ENCODE data around the gene NEDD4.
A peak's percentile ranks its signal among the peaks of the same experiment; 100 is the strongest.
"Not testable (repeated sequence)": the region's sequence is repeated elsewhere in the genome, so short reads cannot be mapped to it uniquely, and the experiment has no call there.

The NEDD4 gene

DNA sequence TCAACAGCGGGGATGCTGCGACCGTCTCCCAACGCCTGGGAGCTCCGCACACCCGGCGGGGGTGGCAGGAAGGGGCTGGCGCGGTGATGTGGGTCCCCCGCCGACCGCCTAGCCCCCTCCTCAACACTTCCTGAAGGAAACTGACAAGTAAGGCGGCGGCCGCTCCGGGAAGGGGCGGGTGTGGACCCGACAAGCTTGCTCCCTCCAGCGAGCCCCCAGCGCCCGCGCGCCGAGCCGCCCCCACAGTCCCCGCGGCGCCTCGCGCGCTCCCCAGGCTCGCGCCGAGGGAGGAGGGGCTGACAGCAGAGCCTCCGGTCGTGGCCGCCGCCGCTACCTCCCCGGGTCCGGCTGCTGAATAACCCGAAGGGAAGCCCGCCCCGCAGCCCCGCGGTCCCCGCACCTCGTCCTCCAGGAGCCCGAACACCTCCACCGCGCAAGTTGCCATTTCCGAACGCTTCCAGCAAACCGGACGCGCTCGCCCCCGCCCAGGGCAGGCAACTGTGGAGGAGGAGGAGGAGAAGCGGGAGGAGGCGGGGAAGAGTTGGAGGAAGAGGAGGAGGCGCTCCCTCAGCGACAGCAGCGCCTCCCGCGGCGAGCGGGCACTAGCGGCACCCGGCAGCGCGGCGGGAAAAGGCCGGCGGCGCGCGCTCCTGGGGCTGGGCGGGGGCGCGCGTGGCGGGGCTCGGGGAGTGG is at the start of gene NEDD4:
TSS of gene NEDD4 (minus strand) at position 502 of the 693 bp plus-strand sequence. CDS start at position 445, 57 bp downstream.
- peak; percentile 94 for DNase-seq

DNA sequence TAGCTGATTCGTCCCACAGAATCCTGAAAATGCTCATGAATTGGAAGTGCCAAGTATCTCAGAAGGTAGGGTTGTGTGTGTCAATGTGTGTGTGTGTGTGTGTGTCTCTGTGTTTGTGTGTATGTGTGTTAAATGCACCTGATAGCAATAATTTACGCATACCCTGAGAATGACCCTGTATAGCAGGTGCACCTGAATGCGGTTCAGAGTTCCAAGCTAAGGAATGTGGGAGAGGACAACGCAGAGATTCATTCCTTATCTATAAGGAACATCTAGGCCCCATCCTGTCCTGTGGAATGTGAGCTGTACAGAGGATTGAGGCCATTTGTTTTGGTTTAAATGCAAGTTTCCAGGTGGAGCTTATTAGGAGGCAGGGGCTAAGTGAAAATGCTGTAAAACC is 49.1 kb upstream of the NEDD4 start:
- DNase-seq: no peak

DNA sequence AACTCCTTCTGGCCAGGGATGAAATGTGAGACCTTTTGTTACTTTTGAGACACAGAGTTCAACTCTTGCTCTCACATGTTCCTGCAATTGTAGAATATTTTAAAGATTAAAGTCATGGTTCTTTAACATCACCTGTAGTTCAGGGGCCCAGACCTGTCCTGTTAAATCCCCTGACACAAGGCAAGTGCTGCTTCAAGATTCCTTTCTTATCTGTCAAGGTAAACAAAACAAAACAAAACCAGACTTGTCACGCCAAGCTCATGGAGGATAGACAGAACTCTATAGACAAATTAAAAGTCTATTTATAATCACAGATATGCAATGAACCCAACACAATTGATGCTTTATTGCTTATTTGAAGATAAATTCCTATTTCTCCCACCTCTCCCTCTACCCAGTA is 48.6 kb upstream of the NEDD4 start:
- DNase-seq: no peak

DNA sequence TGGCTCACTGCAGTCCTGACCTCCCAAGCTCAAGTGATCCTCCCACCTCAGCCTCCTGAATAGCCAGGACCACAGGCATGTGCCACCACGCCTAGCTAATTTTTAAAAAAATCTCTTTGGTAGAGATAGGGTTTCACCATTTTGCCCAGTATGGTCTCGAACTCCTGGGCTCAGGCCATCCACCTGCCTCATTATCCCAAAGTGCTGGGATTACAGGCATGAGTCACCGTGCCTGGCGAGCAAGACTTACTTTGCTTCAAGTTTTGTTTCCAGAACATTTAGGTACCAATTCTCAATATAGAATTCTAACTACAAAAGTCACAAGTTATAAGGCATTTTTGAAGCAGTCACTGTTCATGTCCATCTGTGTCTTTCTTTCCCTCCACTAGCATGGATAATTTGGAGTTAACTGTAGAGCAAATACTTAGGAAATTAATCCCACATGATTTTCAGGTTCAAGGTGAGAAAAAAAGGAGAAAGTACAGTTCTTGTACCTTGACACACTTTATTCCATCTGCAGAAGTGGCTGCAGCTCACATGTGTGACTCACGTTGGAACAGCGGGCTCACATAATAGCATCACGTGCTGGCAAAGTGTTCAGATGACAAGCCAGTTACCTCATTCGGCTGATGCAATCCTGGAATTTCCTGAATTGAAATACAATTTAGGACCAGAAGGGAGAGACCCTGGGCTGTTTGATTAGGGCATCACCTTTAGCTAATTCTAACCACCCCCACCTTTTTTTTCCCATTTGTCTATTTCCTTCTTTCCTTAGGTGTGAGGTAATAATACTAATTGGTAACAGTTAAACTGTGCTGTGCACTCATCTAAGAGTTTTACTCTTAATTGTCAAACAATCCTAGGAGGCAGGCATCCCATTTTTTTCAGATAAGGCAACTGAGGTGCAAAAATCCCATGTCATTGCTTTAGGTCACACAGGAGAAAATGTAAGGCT is 46.9 kb upstream of the NEDD4 start:
- DNase-seq: peak; percentile 74

DNA sequence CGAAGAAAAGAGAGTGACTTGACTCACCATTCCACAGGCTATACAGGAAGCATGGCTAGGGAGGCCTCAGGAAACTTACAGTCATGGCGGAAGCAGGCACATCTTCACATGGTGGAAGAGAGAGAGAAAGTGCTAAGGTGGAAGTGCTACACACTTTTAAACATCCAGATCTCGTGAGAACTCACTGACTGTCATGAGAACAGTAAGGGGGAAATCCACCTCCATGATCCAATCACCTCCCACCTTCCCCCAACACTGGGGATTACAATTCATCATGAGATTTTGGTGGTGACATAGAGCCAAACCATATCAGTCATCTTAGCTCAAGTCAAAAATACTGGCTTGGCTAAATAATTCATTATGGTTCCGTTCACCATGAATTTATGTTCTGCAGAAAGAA is 45.3 kb upstream of the NEDD4 start:
- no peak for DNase-seq

DNA sequence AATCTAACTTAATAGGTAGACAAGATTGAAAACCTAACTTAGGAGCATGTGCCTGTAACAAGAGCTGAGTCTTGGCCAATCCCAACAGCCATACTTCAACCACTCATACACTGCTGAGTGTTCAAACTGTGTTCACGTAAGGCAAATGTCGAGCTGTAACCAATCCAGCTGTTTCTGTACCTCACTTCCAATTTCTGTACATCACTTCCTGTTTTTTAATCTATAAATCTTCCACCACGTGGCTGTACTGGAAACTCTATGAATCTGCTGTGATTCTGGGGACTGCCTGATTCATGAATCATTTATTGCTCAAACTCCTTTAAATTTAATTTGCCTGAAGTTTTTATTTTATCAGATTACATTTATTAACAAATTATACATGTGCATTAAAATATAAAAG is 44.6 kb upstream of the NEDD4 start:
- no peak for DNase-seq

DNA sequence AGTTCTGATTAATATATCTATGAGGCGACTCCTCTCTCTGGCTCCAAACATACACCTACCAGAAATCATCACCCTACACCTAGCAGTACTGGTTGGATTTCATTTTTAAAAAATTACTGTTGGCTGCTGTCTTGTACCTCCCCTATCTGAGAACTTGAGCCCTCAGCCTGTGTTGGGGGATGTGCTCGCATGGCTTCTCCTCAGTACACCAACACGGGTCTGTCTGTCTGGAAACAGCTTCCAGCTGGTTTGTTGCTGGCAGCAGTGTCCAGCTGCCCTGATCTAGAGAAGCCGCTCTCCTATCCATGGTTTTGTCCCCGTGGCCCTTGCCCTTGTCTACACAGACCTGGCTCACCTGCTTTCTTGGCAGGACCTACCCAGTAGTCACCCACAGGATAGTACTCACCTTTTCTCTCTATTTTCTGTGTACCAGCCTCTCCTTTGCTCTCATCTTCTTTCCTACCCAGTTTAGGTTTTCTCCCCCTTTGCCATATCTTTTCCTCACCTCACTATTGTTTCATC is 43.2 kb upstream of the NEDD4 start:
- DNase-seq: no peak

DNA sequence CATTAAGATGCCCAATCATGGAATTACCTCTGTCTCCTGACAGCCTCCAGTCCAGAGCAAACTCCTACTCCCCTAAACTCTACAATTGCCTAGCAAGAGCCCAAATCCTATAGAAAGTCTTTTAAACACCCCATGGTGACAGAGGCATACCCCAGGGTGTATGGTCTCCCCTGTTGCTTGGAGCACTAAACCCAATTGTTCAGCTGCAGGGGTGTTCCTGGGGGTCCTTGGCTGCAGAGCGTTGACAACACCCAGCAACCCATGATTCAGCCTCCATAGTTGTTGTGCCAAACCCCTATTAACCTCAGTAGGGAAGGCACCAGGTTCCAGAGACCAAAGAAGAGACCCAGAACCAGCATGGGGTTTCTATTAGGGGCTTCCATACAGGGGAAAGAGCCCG is 41.8 kb upstream of the NEDD4 start:
- DNase-seq: no peak

DNA sequence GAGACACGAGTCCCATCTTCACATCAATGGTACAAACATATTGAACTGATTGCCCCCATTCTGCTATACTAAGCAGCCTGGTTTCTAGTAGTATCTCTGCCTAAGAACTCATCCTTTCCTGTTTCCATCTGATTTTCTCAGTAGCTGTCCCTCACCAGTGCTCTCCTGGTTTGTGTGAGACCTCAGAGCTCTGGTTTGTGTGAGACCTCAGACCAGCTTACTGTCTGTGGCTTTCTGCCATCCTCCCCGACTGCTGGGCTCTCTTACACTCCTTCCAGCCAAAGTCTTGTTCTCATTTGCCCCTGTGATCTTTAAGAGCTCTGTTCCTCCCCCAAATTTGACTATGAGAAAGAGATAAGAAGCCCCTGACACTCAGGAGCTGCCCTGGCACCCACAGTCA is 41.1 kb upstream of the NEDD4 start:
- DNase-seq: no peak

DNA sequence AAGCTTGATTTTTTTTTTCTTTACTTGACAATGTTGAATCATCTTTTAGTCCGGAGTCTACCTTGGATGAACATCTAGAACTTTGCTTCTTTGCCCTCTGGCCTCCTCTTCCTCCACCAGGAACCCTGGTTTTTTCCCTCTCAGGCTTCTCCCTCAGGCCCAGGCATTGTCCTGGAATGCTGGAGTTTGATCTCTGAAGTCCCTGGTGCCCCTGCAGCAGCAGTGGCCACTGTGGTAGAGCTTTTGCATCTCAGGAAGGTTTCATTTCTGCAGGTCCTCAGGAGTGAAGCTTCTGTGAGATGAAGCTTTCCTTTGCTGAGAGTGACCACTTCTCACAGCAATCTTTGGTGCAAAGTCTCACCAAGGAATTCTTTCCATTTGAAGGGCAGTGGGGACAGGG is 39.0 kb upstream of the NEDD4 start:
- no peak for DNase-seq

DNA sequence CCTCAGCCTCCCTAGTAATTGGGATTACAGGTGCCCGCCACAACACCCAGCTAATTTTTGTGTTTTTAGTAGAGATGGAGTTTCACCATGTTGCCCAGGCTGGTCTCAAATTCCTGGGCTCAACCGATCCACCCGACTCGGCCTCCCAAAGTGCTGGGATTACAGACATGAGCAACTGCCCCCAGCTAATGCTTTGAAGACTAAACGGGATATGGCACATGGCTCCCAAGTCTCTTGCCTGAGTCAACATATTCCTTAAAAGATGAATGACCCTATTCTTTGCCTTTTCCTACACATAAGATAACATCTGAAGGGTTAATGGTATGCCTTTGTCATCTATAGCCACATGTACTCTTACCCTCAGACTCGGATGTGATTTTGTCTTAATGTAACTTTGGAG is 38.4 kb upstream of the NEDD4 start:
- DNase-seq: no peak

DNA sequence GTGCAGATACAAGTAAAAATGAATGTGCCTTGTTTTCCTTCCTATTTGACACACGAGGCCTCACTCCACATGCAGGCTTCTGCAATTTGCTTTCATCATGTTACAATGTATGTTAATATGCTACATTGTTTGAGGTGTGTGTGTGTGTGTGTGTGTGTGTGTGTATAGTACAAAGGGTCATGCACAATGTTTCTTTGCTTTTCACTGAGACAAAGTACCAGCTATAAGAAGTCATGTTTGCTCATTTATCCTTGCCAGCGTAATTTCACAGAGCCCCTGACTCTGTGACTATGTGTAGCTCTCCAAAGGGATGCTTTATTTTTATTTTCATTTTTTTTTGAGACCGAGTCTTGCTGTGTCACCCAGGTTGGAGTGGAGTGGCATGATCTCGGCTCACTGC is 38.0 kb upstream of the NEDD4 start:
- no peak for DNase-seq

DNA sequence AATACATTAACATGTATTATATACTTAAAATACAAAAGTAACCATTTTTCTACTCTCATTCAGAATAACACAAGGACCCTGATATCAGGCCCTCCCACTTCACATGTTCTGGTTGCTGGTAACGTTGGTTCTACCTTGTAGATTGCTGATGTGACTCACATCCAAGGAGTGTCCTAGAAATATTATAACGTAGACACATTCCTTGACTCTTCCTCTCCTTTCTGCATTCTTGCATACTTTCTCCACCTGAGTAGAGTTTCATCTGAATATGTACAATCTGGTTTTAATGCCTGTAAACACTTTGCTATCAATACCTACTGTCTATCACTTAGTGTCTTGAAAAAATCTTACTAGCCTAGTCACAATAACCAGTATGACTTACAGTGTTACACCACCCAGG is 35.0 kb upstream of the NEDD4 start:
- no peak for DNase-seq

DNA sequence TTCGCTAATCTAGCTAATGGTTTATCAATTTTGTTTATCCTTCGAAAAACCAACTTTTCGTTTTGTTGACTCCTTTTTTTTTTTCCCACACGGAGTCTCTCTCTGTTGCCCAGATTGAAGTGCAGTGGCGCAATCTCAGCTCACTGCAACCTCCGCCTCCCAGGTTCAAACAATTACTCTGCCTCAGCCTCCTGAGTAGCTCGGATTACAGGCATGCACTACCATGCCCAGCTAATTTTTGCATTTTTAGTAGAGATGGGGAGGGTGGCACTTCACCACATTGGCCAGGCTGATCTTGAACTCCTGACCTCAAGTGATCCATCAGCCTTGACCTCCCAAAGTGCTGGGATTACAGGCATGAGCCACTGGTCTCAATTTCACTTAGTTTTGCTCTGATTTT is 29.7 kb upstream of the NEDD4 start:
- not testable (repeated sequence) for DNase-seq

DNA sequence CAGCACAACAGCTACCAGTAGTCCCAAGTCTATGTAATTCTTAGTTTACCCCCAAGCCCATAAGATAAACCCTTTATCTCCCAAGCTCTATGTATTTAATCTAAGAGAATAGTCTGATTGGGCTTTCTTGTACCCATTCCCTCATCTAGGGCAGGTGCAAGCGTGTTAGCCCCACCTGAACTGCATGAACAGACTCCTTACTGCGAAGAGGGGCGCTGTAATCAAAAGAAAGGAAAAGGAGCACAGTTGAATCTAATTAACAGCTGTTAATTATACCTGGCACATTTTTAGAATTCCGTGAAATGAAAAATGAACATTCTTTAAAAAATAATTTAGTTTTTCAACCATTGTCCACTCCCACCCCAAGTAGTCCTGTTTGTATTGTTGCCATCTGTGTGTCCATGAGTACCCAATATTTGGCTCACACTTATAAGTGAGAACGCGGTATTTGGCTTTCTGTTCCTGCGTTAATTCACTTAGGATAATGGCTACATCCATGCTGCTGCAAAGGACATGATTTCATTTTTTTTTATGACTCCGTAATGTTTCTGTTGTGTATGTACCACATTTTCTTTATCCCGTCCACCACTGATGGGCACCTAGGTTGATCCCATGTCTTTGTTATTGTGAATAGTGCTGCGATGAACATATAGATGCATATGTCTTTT is 26.5 kb upstream of the NEDD4 start:
- no peak for DNase-seq

DNA sequence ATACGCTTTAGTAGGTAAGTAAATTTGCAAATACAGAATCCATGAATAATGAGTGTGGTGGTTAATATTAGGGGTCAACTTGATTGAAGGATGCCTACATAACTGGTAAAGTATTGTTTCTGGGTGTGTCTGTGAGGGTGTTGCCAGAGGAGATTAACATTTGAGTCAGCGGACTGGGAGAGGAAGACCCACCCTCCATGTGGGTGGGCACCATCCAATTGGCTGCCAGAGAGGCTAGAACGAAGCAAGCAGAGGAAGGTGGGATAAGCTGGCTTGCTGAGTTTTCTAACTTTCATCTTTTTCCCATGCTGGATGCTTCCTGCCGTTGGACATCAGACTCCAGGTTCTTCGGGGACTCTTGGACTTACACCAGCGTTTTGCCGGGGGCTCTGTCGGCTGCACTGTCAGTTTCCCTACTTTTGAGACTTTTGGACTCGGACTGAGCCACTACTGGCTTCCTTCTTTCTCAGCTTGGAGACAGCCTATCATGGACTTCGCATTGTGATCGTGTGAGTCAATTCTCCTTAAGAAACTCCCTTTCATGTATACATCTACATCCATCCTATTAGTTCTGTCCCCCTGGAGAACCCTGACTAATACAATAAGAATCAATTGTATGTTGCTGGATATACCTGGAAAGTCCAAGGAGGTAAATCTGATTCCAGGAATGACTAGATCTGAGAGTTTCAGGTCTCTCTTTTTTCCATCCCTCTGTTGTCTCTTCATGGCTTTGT is 25.8 kb upstream of the NEDD4 start:
- no peak for DNase-seq

DNA sequence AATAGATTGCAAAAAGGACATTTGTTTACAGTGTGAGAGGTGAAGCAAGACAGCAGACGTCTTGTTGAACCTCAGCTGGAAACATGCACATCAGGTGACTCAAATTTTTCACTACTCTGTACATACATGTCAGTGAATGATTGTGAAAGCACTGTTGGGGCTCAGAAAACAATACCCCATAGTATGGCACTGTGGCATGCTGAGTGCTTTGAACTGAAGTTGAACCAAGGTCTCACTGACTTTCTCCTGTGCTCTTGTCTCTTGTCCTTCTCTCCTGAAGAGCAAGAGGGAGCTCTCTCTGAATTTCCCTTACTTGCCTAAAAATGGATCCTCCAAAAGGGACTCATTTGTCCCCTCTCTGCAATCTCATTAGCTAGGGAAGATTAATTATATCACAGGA is 24.5 kb upstream of the NEDD4 start:
- DNase-seq: no peak

DNA sequence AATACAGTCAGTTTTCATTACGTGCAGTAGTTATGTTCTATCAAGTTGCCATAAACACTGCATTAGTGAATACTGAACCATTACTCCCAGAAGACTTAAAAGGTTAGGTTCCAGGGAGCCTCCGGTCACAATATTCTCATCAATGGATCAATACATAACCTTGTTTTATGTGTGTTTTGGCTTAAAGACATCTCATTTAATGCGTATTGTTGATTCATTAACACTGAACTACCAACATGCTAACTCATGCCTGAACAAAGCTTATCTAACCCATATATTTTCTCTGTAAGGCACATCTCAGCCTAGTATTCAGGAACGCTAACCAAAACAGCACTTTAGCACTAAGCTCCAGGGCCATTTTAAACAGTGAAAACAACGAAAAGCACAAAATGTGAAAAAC is 24.1 kb upstream of the NEDD4 start:
- no peak for DNase-seq

DNA sequence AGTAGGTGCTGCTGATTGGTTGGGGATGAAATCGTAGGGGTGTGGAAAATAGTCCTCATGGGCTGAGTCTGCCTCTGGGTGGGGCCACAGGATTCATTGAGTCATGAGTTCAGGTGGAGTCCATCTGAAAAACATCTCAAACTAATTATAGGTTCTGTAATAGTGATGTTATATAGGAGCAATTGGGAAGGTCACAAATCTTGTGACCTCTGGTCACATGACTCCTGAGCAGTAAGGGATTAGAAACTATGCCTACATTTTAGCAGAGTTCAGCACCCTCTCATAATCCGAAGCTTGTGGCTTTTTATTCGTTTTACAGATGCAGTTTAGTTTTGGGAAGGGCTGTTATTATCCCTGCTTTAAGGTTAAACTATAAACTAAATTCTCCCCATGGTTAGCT is 22.9 kb upstream of the NEDD4 start:
- DNase-seq: no peak

DNA sequence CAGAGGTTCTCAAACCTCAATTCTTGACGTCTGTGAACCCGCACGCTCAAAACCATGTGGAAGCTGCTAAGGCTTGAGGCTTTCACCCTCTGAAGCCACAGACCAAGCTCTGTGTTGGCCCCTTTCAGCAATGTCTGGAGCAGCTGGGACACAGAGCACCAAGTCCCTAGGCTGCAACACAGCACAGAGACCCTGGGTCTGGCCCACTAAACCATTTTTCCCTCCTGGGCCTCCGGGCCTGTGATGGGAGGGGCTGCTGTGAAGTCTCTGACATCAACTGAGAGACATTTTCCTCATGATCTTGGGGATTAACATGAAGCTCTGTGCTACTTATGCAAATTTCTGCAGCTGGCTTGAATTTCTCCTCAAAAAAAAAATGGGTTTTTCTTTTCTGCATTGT is 21.3 kb upstream of the NEDD4 start:
- no peak for DNase-seq

DNA sequence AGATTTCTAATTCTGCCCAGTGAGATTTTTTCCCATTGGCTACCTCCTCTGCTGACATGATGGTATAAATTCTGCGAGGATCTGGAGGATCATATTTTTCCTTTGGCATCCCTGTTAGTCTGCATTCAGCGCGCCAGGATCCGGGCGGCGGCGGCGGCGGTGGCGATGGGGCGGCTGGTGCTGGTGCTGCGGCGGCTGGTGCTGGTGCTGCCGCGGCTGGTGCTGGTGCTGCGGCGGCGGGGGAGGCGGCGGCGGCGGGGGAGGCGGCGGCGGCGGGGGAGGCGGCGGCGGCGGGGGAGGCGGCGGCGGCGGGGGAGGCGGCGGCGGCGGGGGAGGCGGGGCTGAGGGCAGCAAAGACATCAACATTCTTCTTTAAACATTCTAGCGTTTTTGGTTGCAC is 13.6 kb upstream of the NEDD4 start:
- DNase-seq: not testable (repeated sequence)

DNA sequence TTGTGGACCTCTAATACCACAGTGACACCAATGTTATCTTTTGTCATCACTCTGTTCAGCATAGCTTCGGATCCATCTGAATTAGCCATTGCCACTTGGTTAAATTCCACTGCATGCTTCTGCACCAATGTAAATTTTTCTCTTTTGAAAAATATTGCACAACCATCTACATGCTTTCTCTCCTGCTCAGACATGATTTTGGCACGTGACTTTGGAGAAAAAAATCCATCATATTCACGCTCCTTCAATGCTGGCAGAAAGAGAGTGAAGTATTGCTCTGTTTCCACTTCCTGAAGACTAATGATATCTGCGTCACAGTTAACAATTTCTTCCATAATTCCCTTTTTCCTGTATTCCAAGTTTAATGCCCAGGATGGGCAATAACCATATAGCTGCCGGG is 13.0 kb upstream of the NEDD4 start:
- DNase-seq: not testable (repeated sequence)

DNA sequence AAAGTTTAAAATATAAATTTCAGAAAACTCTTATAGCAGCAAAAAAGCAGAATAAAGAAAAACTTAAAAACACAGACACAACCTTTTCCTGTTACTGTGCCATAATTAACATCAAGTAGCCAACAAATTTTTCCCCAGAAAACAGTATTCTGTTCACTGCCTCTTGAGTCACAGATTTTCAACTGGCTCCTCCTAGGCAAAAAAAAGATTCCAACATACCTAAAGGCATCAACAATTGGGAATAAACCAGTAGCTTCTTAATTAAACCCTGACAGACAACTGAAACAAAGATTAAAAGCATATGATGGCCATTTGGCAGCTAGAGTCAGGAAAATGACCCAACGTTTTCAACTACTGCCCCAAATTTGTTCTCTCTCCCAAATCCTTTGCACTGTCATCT is 10.9 kb upstream of the NEDD4 start:
- DNase-seq: not testable (repeated sequence)
